ENCODE measurements around the gene NTNG1. TPM values are rescaled to one million over a fixed set of nuclear protein-coding genes. Genes with fewer than 3 reads are reported as not detected.
"Not testable (repeated sequence)": the region's sequence is repeated elsewhere in the genome, so short reads cannot be mapped to it uniquely, and the experiment has no call there.

The NTNG1 gene
- total RNA-seq (1 to 10 TPM; 1.8 to 2.2 TPM), polyA plus RNA-seq (ENCODE audit: insufficient read depth, low read depth, low replicate concordance) (2.3 TPM)
- long read RNA-seq, donor 1, partial matches to known transcripts, result 0 of 2 reads
- long read RNA-seq, donor 1, other reads (novel, unspliced or antisense), result 0 of 2 reads
- long read RNA-seq, donor 2, result 0 reads

- WGBS, 2 donors, result 0% methylated on average over 18 to 70 of the region's 79 CpGs
- Histone ChIP-seq H3K4me3 (peak within 1 kb of the TSS; percentile 53 to 68), H3K27me3 (no peaks in the 10 kb centered on the region), H3K36me3 (ENCODE audit: low read depth, missing control alignments) (no peaks in the 10 kb centered on the region), H3K27ac (no peak within 1 kb of the TSS), H3K9me3 (no peaks in the 10 kb centered on the region), H3K4me1 (no peaks in the 10 kb centered on the region)
- DNase-seq, result peak; percentile 17
- TF ChIP-seq CTCF (IDR thresholded peaks at IDR 0.05), result no peak
- TF ChIP-seq POLR2A (IDR thresholded peaks at IDR 0.05), result no peak
- intact Hi-C loops (cut with DNase I; ENCODE audit: low total_unique reads), result no loop called here
Observed at GRCh38 chr1:107140703-107141490, at the start of gene NTNG1. Gene NTNG1, plus strand, starts transcription at chr1:107141039.

GRCh38 chr1:107091418-107091817, 49.4 kb upstream of the NTNG1 start:
- TF ChIP-seq CTCF (IDR thresholded peaks at IDR 0.05) (no peak), POLR2A (IDR thresholded peaks at IDR 0.05) (no peak)
- no peaks in the 10 kb centered on the region for H3K36me3 ChIP-seq (ENCODE audit: low read depth, missing control alignments)
- no peaks in the 10 kb centered on the region for H3K9me3 ChIP-seq
- H3K27ac ChIP-seq, result no peak overlapping the region
- WGBS, 2 donors, result 80 to 93% methylated on average over 1 of the region's 1 CpG
- no peak overlapping the region for H3K4me3 ChIP-seq
- H3K4me1 ChIP-seq, result no peaks in the 10 kb centered on the region
- DNase-seq, result no peak
- H3K27me3 ChIP-seq, result no peaks in the 10 kb centered on the region
- intact Hi-C loops (cut with DNase I; ENCODE audit: low total_unique reads), result no loop called here

- H3K4me1 ChIP-seq; H3K36me3 ChIP-seq (ENCODE audit: low read depth, missing control alignments); intact Hi-C loops (cut with DNase I; ENCODE audit: low total_unique reads); H3K9me3 ChIP-seq; H3K4me3 ChIP-seq; DNase-seq; H3K27ac ChIP-seq; H3K27me3 ChIP-seq: not testable (repeated sequence)
- WGBS, 2 donors, result 86 to 92% methylated on average over 1 of the region's 1 CpG
Observed at GRCh38 chr1:107093395-107093794, 47.4 kb upstream of the NTNG1 start.

- no peak for TF ChIP-seq POLR2A (IDR thresholded peaks at IDR 0.05)
- no peak for TF ChIP-seq CTCF (IDR thresholded peaks at IDR 0.05)
- H3K4me3 ChIP-seq, result no peak overlapping the region
- DNase-seq, result no peak
- intact Hi-C loops (cut with DNase I; ENCODE audit: low total_unique reads), result no loop called here
- no peaks in the 10 kb centered on the region for H3K36me3 ChIP-seq (ENCODE audit: low read depth, missing control alignments)
- H3K9me3 ChIP-seq, result no peaks in the 10 kb centered on the region
- H3K4me1 ChIP-seq, result no peaks in the 10 kb centered on the region
- no peak overlapping the region for H3K27ac ChIP-seq
- H3K27me3 ChIP-seq, result no peaks in the 10 kb centered on the region
Observed at GRCh38 chr1:107095647-107096046, 45.2 kb upstream of the NTNG1 start.

- intact Hi-C loops (cut with DNase I; ENCODE audit: low total_unique reads), result no loop called here
- 69 to 80% methylated on average over 2 of the region's 2 CpGs for WGBS, 2 donors
- no peaks in the 10 kb centered on the region for H3K27me3 ChIP-seq
- H3K27ac ChIP-seq, result no peak overlapping the region
- H3K9me3 ChIP-seq, result no peaks in the 10 kb centered on the region
- TF ChIP-seq POLR2A (IDR thresholded peaks at IDR 0.05), result no peak
- no peak for TF ChIP-seq CTCF (IDR thresholded peaks at IDR 0.05)
- H3K4me3 ChIP-seq, result no peak overlapping the region
- H3K36me3 ChIP-seq (ENCODE audit: low read depth, missing control alignments), result no peaks in the 10 kb centered on the region
- DNase-seq, result no peak
- no peaks in the 10 kb centered on the region for H3K4me1 ChIP-seq
Observed at GRCh38 chr1:107096690-107097089, 44.1 kb upstream of the NTNG1 start.
